Naive thymus-derived CD8-positive, alpha-beta T cell (primary cell): ENCODE measurements around the gene SDK2. TPM values are rescaled to one million over a fixed set of nuclear protein-coding genes. Genes with fewer than 3 reads are reported as not detected.
A peak's percentile ranks its signal among the peaks of the same experiment; 100 is the strongest.

Experiments used
- ATAC-seq, 2 donors: fragments of 150-1000 bp; cut with Tn5 transposase in 1 of 2; sonication (Bioruptor Pico), chemical (Tn5 transposase) in 1 of 2; 1 replicate in 1 of 2; 2 replicates in 1 of 2; pipeline ENCODE4 v1.10.0; 2021; ENCODE audit warnings: mild to moderate bottlenecking in 2 of 2, moderate library complexity in 2 of 2
- POLR2A ChIA-PET: fragments of 350-600 bp; sonication (Branson Sonifier 250); formaldehyde crosslinking; loops from one replicate; lab custom pipeline; 2021; ENCODE audit warnings: antibody characterized with exemption; lab: Charles Lee
- DNase-seq, 10 donors: peaks; one replicate each; pipeline versions ENCODE4 v3.0.0 to v3.0.0-alpha.2; 2020 to 2022
- H3K27ac Mint-ChIP-seq, 10 donors: one replicate each; pipeline ENCODE4 v1.8.0; 2020 to 2022; ENCODE audit warnings: mild to moderate bottlenecking in 10 of 10, mixed read lengths in 10 of 10, moderate library complexity in 4 of 10, inconsistent platforms in 1 of 10
- H3K27me3 Mint-ChIP-seq, 5 donors: one replicate each; pipeline ENCODE4 v1.8.0; 2021 to 2022; ENCODE audit warnings: mixed read lengths in 5 of 5
- H3K36me3 Mint-ChIP-seq, 3 donors: one replicate each; pipeline ENCODE4 v1.8.0; 2020 to 2022; ENCODE audit warnings: mixed read lengths in 3 of 3, mild to moderate bottlenecking in 2 of 3, inconsistent platforms in 1 of 3
- H3K4me1 Mint-ChIP-seq, 4 donors: one replicate each; pipeline ENCODE4 v1.8.0; 2021 to 2022; ENCODE audit warnings: mixed read lengths in 4 of 4
- H3K4me3 Mint-ChIP-seq, 10 donors: one replicate each; pipeline ENCODE4 v1.8.0; 2020 to 2022; ENCODE audit warnings: mild to moderate bottlenecking in 10 of 10, mixed read lengths in 10 of 10, moderate library complexity in 6 of 10, inconsistent platforms in 1 of 10
- H3K9me3 Mint-ChIP-seq, 9 donors: one replicate each; pipeline ENCODE4 v1.8.0; 2020 to 2022; ENCODE audit warnings: mixed read lengths in 9 of 9, mild to moderate bottlenecking in 3 of 9, inconsistent platforms in 1 of 9, moderate library complexity in 1 of 9
- polyA plus RNA-seq, 3 donors: library from polyadenylated mRNA; unstranded; fragments of 300-500 nt; fragmentation: Illumina TruSeq; gene quantifications; one replicate each; pipeline ENCODE4 v1.2.3, GENCODE V29; 2021
- total RNA-seq, 8 experiments: library from RNA in 2 of 8; stranded (reverse) in 2 of 8; gene quantifications; one replicate each; pipeline ENCODE4 v1.2.3 and lab custom pipeline; 2021 to 2026

The SDK2 gene
- total and polyA plus RNA-seq, 5 experiments from 2014 or later = 0.27 to 11.3 (median 4.2) TPM

GRCh38 chr17:73588301-73588846, 55.9 kb downstream of the SDK2 start:
- Mint-ChIP-seq H3K27me3 (no peaks in the 10 kb centered on the region), H3K4me3 (no peak overlapping the region), H3K36me3 (no peaks in the 10 kb centered on the region), H3K4me1 (peaks cover 34 to 86% (median 78%) of the 10 kb centered on the region in 4 donors), H3K9me3 (no peaks in the 10 kb centered on the region), H3K27ac (peak overlapping the region; percentile 78 to 97 (median 94))
- POLR2A ChIA-PET = interaction anchor here (0.9 to 1.4 kb wide), 3 partner anchors 21 to 58 kb away, joined by 3 to 6 read pairs (median 5); no protein-coding TSS in a partner anchor
- no peak for DNase-seq
- ATAC-seq = no peak

DNA sequence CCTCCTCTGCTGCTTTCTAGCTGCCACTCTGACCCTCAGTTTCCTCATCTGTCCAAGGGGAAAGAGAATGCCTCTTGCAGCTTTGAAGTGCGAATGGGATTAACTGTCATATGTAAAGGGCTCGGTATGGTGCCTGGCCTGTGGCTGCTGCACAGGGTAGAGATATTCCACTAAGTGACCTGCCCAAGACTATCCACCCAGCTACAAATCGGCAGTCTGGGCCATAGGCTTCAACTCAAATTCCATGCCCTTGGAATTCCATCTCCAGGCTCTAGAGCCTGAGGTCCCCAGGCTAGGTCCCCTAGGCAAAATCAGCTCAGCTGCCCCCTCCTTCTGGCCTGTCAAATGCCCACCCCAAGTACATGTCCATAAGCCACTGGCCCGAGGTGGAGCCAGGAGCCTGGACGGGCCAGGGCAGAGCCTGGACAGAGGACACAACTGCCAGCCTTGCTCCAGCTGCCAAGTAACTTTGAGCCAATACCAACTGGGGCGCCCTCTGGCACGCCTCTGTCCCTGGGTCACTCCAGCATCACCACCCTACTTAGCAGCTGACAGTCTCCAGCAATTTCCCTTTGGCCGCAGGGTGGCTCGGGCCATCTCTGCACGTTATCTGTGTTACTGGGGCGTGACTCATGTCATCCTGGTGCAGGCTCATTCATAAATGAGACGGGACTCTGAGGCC, 57.2 kb downstream of the SDK2 start:
- H3K36me3 Mint-ChIP-seq = no peaks in the 10 kb centered on the region
- H3K27ac Mint-ChIP-seq = peak overlapping the region in 8 of 10 donors; percentile 13 to 97 (median 70)
- POLR2A ChIA-PET = interaction anchor here (1.0 to 2.0 kb wide), 2 partner anchors 20 to 58 kb away, joined by 5 to 7 read pairs; no protein-coding TSS in a partner anchor
- H3K4me1 Mint-ChIP-seq = peaks cover 29 to 81% (median 71%) of the 10 kb centered on the region in 4 donors
- DNase-seq (no peak), ATAC-seq (no peak)
- H3K27me3 Mint-ChIP-seq = no peaks in the 10 kb centered on the region
- peak overlapping the region in 1 of 10 donors; percentile 16 for H3K4me3 Mint-ChIP-seq
- H3K9me3 Mint-ChIP-seq = no peaks in the 10 kb centered on the region

GRCh38 chr17:73586275-73586832, 57.9 kb downstream of the SDK2 start:
- DNase-seq = no peak
- no peak for ATAC-seq
- no peaks in the 10 kb centered on the region for H3K36me3 Mint-ChIP-seq
- peak overlapping the region in 1 of 10 donors; percentile 39 for H3K4me3 Mint-ChIP-seq
- POLR2A ChIA-PET = interaction anchor here (1.0 to 2.7 kb wide), 4 partner anchors 14 to 60 kb away, joined by 3 to 21 read pairs (median 6); no protein-coding TSS in a partner anchor
- H3K4me1 Mint-ChIP-seq = peaks cover 22 to 77% (median 64%) of the 10 kb centered on the region in 4 donors
- no peaks in the 10 kb centered on the region for H3K27me3 Mint-ChIP-seq
- no peaks in the 10 kb centered on the region for H3K9me3 Mint-ChIP-seq
- peak overlapping the region in 6 of 10 donors; percentile 37 to 97 (median 60) for H3K27ac Mint-ChIP-seq

GRCh38 chr17:73585583-73585982, 58.7 kb downstream of the SDK2 start:
- ATAC-seq = peak; percentile 60 to 69
- DNase-seq = peak in 2 of 10 donors; percentile 28
- no peaks in the 10 kb centered on the region for H3K9me3 Mint-ChIP-seq
- H3K4me1 Mint-ChIP-seq = peaks cover 17 to 69% (median 57%) of the 10 kb centered on the region in 4 donors
- no peak overlapping the region for H3K4me3 Mint-ChIP-seq
- H3K36me3 Mint-ChIP-seq = no peaks in the 10 kb centered on the region
- H3K27me3 Mint-ChIP-seq = no peaks in the 10 kb centered on the region
- POLR2A ChIA-PET = interaction anchor here (1.0 to 2.7 kb wide), 4 partner anchors 14 to 61 kb away, joined by 3 to 21 read pairs (median 6); no protein-coding TSS in a partner anchor
- H3K27ac Mint-ChIP-seq = peak overlapping the region in 5 of 10 donors; percentile 28 to 82 (median 56)

DNA sequence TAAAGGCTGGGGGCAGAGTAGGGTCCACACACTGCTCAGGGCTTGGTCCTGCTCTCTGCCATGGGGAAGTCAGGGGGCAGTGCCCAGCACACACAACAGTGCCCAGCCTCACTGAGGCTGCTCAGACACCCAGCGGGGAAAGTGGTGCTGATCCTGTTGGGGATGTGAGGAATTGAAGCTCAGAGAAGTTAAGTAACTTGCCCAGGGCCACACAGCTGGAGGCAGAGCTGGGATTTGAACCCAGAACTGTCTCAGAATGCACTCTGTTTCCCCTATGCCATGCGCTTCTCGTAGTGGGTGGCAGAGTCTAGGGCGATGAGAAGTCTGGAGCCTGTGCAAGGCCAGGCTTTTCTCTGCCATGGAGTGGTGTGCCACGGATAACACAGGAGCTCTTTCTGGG, 59.3 kb downstream of the SDK2 start:
- POLR2A ChIA-PET = interaction anchor here (0.9 to 2.7 kb wide), 4 partner anchors 13 to 133 kb away, joined by 3 to 21 read pairs (median 4); no protein-coding TSS in a partner anchor
- H3K27ac Mint-ChIP-seq = peak overlapping the region in 9 of 10 donors; percentile 29 to 82 (median 72)

DNA sequence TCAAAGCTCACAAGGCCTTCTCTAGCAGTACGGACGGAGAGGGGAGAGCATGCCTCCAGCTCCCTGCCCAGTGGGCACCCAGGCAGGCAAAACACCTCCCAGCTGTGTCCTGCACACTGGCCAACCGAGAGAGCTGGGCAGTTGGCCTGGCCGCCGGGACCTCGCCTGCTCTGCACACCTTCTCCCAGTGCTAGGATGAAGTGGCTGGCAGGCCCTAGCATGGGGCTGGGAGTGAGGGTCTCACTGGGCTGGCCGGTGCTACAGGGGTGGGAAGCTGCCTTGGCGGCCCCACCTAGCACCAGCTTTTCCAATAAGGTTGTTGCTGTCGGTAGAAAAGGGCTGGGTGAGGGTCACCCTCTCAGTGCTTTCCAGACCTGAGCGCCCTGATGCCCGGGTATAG, 60.2 kb downstream of the SDK2 start:
- ATAC-seq (no peak), DNase-seq (no peak)
- H3K4me1 Mint-ChIP-seq = peaks cover 13 to 61% (median 42%) of the 10 kb centered on the region in 4 donors
- POLR2A ChIA-PET = interaction anchor here (0.9 to 2.7 kb wide), 2 partner anchors 17 to 134 kb away, joined by 3 to 21 read pairs; no protein-coding TSS in a partner anchor
- H3K9me3 Mint-ChIP-seq = no peaks in the 10 kb centered on the region
- H3K27me3 Mint-ChIP-seq = no peaks in the 10 kb centered on the region
- H3K27ac Mint-ChIP-seq = peak overlapping the region in 2 of 10 donors; percentile 63 to 82
- H3K4me3 Mint-ChIP-seq = no peak overlapping the region
- H3K36me3 Mint-ChIP-seq = no peaks in the 10 kb centered on the region

More for the DNA sequence above, 59.3 kb downstream of the SDK2 start:
- H3K27me3 Mint-ChIP-seq = no peaks in the 10 kb centered on the region
- H3K4me3 Mint-ChIP-seq = no peak overlapping the region
- H3K36me3 Mint-ChIP-seq = no peaks in the 10 kb centered on the region
- DNase-seq (no peak), ATAC-seq (no peak)
- no peaks in the 10 kb centered on the region for H3K9me3 Mint-ChIP-seq
- H3K4me1 Mint-ChIP-seq = peaks cover 16 to 67% (median 51%) of the 10 kb centered on the region in 4 donors

DNA sequence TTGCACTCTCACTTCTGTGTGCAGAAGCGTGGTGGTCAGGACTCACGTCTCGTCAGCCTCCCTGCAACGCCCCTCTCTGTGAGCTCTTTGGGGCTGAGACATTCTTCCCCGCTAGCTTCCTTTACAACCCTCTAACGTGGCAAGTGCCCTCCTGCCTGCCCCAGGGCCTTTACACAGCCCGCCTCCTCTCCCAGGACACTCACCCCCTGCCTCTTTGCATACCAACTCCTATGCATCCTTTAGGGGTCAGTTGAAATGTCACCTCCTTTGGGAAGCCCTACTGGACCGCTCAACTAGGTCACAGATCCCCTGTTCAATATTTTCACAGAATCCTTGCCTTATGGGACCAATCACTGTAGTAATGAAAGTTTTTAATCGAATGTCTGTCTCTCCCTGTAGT, 61.4 kb downstream of the SDK2 start:
- no peak for DNase-seq
- H3K4me3 Mint-ChIP-seq = no peak overlapping the region
- no peaks in the 10 kb centered on the region for H3K36me3 Mint-ChIP-seq
- H3K9me3 Mint-ChIP-seq = no peaks in the 10 kb centered on the region
- no peaks in the 10 kb centered on the region for H3K27me3 Mint-ChIP-seq
- H3K27ac Mint-ChIP-seq = peak overlapping the region in 8 of 10 donors; percentile 5 to 57 (median 46)
- ATAC-seq = no peak
- POLR2A ChIA-PET = no interaction called here
- peaks cover 9 to 57% (median 35%) of the 10 kb centered on the region in 4 donors for H3K4me1 Mint-ChIP-seq

DNA sequence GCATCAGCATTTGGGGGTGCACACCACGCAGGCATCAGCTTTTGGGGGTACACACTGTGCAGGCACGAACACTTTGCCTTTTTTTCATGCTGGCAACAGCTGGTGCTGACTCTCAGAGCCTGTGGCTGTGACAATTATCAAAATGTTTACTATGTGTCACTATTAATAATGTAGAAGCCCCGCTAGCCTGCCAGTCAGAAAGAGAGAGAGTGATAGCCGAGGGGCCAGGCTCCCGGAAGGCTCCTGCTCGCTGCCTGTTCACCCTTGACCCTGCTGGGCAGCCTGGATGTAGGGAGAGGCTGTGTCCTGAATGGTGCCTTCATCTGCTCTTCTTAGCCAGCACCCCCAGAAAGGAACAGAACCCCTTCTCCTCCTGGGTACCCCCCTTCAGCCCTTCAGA, 61.9 kb downstream of the SDK2 start:
- POLR2A ChIA-PET = interaction anchor here (0.7 kb wide), 1 partner anchor 131 kb away, joined by 3 read pairs; no protein-coding TSS in a partner anchor
- Mint-ChIP-seq H3K36me3 (no peaks in the 10 kb centered on the region), H3K27ac (peak overlapping the region in 3 of 10 donors; percentile 15 to 49 (median 42)), H3K4me1 (peaks cover 6 to 56% (median 35%) of the 10 kb centered on the region in 4 donors), H3K4me3 (no peak overlapping the region), H3K27me3 (no peaks in the 10 kb centered on the region), H3K9me3 (no peaks in the 10 kb centered on the region)
- no peak for ATAC-seq
- no peak for DNase-seq

- Mint-ChIP-seq H3K9me3 (no peaks in the 10 kb centered on the region), H3K36me3 (no peaks in the 10 kb centered on the region), H3K27ac (peak overlapping the region in 1 of 10 donors; percentile 81), H3K4me3 (no peak overlapping the region), H3K27me3 (no peaks in the 10 kb centered on the region), H3K4me1 (peaks cover 6 to 47% (median 29%) of the 10 kb centered on the region in 4 donors)
- POLR2A ChIA-PET = interaction anchor here (1.1 kb wide), 1 partner anchor 10 kb away, joined by 4 read pairs; no protein-coding TSS in a partner anchor
- DNase-seq (no peak), ATAC-seq (no peak)
Observed at GRCh38 chr17:73581379-73581778, 62.9 kb downstream of the SDK2 start.

DNA sequence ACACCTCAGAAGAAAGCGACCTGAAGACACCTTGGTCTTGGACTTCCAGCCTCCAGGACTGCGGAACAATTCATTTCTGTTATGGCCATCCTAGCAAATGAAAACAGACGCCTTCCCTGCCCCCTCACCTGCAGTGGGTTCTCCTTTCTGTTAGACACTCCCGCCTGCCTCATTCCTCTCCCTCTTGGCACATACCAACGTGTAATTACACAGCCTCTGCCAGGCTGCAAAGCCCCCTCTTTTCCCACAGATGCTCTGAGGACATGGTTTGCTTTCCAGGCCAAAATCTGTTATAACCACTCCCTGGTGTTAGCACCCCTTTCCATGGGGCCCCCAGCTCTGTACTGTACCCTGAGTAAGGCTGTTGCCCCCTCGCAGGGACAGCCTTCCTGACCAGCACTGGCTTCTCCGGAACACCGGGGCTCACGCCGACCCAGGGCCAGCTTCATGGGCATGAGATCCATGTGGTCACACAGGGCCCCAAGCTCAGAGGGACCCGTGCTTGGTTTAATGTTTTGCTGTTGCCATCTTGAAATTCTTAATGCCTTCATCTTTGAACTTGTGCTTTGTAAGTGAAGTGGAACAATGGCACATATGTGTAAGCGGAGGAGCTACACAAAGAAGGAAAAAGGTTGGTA, 64.1 kb downstream of the SDK2 start:
- peak overlapping the region in 1 of 10 donors; percentile 51 for H3K27ac Mint-ChIP-seq
- DNase-seq (no peak), ATAC-seq (no peak)
- POLR2A ChIA-PET = interaction anchor here (0.5 to 1.5 kb wide), 2 partner anchors 10 kb away, joined by 3 read pairs; no protein-coding TSS in a partner anchor
- no peak overlapping the region for H3K4me3 Mint-ChIP-seq
- no peaks in the 10 kb centered on the region for H3K27me3 Mint-ChIP-seq
- H3K36me3 Mint-ChIP-seq = no peaks in the 10 kb centered on the region
- no peaks in the 10 kb centered on the region for H3K9me3 Mint-ChIP-seq
- H3K4me1 Mint-ChIP-seq = peaks cover 15 to 47% (median 23%) of the 10 kb centered on the region in 4 donors

GRCh38 chr17:73576556-73577098, 67.6 kb downstream of the SDK2 start:
- no peak for ATAC-seq
- Mint-ChIP-seq H3K4me1 (peaks cover 23 to 50% (median 24%) of the 10 kb centered on the region in 4 donors), H3K4me3 (no peak overlapping the region), H3K9me3 (no peaks in the 10 kb centered on the region), H3K27me3 (no peaks in the 10 kb centered on the region), H3K36me3 (no peaks in the 10 kb centered on the region), H3K27ac (peak overlapping the region in 1 of 10 donors; percentile 77)
- DNase-seq = no peak
- POLR2A ChIA-PET = no interaction called here
